HG03521 (cell line): ENCODE measurements around the gene CST5.
"Not testable (repeated sequence)": the region's sequence is repeated elsewhere in the genome, so short reads cannot be mapped to it uniquely, and the experiment has no call there.

Source experiments
- ATAC-seq: cut with Tn5 transposase; IDR thresholded peaks from one replicate; pipeline ENCODE4 v1.9.1; 2021; ENCODE audit warnings: mild to moderate bottlenecking, moderate library complexity; ENCODE audit not compliant: unreplicated experiment

Gene CST5

DNA sequence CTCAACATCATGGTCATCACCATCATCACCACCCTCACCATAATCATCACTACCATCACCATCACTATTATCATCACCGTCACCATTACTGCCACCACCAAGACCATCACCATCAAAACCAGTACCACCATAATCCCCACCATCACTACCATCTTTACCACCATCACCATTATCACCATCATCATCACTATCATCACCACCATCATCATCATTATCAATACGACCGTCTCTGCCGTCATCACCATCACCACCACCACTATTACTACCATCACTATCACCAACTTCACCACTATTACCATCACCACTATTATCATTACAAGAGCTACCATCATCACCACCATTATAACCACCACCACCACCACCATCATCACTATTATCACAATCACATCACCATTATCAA, 11.3 kb upstream of the CST5 start:
- ATAC-seq: not testable (repeated sequence)

DNA sequence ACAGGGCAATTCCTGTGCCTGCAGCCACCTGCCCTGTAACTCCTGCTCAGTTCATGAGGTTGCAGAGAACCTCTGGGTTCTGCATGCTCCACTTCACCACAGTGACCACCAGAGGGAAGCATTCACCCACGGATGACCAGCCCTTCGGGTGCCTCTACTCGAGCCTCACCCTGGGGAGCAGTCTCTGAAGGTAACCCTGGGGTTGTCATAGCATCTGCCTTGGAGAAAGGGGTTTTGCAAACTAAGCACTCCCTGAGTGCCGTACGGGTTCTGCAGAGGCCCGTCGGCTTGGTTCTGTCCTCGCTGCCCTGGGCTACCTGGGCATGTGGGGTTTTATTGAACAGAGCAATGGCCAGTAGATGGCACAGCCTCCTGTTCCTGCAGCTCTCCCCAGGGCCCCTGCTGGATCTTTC, 10.2 kb upstream of the CST5 start:
- no peak for ATAC-seq

DNA sequence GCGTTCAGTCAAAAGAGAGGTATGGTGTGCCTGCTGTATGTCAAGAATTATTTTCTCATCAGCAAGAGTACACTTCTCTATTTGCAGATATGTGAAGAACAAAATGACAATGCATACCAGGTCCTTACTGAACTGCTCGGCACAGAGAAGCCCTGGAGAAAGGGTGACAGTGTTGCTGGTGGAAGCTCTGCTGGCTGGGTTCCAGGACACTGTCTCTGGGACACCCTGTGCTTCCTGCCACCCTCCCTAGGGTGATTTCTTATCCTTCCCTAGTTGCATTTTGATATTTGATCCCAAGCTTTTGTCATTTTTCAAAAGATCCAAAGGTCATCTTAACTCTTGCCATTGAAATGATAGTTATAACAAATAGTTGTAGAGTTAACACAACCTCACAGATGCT, 8.3 kb upstream of the CST5 start:
- no peak for ATAC-seq

DNA sequence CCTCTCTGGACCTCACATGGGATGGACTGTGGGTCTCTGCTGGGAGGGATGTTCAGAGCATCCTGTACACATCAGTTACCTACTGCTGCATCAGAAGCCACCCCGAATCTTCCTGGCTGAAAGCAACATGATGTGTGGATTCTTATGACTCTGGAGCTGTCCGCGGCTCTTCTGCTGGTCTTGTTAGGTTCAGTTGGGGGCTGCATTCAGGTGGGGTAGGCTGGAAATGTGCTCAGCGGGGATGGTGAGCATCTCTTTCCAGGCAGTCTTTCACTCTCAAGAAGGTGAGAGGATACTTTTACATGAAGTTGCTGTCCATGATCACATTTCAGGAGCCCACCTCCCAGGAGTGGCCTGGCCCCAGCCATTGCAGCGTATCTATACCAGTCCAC, 5.2 kb upstream of the CST5 start:
- no peak for ATAC-seq

DNA sequence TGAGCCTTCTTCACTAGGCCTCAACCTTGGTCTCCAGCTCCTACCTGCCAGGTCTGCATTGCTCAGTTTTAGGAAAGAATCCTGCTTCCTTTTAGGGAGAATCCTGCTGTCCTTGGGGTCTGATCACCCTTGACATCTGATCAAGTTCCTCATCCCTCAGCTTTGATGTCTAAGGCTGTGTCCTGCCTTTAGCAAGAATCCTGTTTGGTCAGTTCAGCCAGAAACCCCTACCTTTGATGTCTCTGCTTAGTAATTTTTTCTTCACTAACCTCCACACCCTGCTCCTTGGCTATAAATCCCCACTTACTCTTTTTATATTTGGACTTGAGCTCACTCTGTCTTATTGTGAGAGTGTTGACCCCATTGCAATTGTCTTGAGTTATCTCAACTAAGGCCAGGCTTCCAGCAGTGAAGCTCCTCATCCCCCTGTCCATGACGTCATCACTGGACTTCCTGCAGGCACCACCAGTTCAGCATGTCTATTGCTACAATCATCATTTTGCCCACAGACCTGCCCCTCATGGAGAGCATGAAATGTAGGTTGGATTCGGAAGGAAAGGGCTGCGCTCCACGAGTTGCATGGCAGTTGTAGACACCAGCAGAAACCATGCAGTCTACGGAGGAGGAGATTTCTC, 4.7 kb upstream of the CST5 start:
- no peak for ATAC-seq

DNA sequence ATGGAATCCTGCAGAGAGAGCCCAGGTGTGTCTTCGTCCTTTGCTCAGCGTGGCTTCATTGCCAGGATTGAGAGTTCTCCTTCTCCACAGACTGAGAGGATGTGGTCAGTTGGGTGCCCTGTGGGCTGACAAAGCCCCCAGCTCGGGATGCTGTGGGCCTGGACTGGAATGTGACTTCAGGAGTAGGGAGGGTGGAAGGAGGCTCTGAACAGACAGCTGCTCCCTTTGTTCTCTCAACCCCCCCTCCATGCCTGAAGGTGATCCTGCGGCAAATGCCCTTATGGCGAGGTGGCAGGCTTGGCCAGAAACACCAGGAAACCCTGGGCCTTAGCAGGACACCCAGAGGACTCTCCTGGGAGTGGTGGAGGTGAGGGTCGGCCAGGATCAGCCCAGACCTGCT, 1.8 kb upstream of the CST5 start:
- ATAC-seq: no peak

DNA sequence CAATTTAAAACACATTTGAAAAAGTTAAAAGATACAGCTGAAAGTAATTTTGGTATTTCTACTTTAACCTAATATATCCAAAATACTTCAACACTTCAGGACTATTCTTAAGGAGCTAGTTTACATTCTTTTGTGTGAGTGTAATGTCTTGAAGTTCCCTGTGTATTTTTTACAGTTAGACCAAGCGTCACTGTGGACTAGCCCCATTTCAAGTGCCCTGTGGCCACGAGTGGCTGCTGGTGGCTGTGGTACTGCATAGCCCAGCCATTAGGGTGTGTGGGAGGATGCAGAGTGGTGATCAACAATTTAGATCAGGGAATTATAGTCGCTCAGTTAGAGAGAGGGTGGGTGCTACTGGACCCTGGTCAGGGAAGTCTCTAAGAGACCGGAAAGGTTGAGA, 869 bp upstream of the CST5 start:
- ATAC-seq: no peak

DNA sequence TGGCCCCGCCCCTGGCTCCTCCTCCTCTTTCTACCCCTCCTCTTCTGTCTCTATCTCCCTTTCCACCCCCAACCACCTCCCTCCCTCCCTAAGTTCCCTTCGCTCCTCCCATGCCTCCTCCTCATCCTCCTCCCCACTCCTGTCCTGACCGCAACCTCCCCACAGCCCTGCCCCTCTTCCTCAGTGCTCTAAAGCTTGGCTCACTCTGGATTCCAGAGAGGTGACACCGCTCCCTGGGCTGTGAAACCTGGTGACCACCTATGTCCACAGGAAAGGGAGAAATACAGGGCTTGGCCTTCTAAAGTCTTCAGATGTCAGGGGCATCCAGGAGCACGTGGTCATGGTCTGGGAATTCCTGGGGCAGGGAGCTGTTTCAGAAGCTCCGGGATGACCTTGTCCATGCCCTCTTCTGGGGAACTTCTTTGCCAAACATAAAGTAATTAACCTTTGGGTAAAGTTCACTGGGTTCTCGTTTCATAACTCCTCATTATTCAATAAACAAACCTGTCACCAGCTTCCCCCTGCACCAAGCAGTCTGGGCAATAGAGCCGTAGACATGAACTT, 345 bp upstream of the CST5 start:
- ATAC-seq: no peak

DNA sequence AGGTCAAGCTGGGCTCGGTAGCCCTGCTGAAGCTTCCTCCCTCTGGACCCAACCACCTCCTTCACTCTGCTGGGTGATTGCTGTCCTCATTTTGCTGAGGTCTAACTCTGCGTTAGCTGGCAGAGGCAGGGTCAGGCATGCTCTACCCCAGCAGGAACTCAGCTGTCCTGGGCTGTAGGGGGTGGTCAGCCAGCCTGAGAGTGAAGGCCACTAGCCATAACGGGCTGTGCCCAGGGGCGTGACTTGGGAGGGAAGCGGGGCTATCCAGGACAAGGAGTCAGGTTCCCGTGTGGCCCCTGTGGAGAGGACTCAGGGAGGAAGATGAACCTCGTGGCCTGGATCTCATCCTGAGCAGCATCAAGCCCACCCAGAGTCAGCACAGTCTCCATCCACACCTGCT, 761 bp downstream of the CST5 start:
- no peak for ATAC-seq

DNA sequence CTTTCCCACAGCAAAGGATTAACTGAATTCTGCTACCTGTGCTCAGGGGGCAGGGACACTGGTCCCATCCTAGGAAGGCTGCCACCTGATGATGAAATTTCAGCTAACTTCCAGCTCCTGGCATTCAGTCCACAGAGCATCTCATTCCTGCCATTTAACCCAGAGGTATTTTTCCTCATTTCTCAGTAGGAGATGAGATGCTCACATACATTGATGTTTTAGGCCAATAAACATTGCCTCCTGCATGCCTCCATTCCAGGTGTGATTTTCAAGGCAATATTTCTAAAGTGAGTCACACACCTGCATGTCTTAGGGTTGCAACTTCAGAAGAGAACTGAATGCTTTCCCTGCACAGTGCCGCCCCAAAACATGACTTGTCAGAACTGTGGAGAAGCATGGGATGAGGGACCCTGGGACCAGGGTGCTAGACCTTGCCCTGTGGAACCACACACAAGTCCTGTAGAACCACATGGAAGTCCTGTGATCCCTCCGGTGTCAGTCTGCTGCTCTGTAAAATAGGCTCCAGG, 1.5 kb downstream of the CST5 start:
- not testable (repeated sequence) for ATAC-seq

DNA sequence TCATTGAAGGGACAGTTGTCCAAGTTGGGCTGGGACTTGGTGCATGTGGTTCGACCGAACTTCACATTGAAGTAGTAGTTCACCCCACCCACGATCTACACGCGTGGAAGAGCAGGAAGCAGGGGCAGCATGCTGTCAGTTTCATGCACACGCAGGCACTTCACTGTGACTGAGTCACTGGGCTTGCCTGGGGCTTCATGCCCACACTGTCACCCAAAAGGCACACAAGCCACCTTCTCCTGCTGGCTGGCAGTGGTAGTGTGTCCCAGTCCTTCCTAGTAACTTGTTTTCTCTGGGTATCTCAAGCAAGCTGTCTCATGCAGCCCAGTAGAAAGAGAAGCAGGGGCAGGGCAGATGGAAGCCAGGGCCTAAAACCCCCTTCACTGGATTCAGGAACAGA, 2.0 kb downstream of the CST5 start:
- no peak for ATAC-seq

DNA sequence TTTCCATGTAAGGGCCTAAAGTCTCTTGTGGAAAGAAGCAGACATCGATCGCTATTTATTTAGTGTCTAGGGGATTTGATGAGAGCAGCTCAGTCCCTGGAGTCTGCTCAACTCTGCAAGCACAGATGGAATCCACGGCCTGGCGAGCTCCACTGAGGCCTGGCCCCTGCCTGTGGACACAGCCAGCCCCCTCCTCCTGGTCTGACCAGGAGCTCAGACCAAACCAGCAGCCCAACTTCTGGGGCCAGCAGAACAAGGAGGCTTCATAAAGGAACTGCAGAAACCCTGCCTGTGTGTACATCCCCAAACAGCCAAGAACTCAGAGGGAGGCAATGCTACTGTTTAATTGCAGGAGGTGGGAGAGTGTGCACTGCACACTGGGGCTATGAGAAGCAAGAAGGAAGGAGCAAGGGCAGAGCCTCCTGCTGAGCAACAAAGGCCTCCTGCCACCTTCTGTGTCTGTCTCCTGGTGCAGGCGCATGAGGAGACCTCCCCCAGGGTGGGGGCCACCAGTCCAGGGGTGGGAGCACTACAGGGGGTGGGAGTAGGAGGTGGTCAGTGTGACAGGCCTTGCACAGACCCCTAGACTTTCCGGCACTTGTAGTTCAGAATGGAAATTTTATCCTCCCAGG, 3.8 kb downstream of the CST5 start:
- no peak for ATAC-seq

DNA sequence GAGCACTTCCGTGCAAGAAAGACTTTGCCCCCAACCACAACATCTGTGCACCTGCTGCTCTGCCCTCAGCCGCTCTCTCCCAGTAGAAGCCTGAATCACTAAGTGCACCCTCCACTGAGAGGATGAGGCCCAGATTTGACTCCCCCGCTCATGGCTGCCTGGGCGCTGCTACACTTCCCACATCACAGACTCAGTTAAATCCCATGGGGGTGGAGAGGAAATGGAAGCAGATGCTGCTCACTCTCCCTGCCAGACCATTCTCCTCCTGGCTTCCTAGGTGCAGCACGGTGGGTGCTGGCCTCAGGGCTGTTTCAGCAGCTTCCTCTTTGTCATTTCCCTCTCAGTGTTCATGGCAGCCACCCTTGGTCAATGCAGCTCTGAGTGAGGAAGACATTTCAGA, 4.8 kb downstream of the CST5 start:
- ATAC-seq: no peak

DNA sequence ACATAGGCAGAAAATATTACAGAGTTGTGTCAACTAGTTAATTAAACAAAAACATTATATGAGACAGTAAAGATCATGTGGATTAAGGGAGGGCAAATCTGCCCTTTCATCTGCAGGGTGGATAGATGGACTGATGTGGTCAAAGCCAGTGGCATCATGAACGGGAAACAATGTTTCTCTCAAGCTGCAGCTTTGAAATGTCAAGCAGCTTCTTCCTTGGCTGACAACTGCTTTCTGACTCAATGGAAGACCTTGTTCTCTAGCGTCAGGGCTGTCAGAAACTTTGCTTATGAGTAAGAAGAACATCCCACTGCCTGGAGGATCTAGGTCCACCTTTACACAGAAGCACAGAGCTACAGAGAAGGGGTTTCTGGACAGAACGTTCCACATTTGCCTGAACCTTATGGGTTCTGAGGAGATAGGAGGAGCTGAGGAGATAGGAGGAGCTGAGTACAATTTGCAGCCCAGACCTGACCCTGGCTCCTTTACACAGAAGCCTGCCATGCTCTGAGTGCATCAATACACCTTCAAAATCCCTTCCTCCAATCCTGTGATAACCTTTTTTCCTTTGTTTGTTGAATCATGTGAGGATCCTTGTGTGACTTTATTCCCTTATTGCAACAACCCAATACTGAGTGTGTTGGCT, 6.1 kb downstream of the CST5 start:
- no peak for ATAC-seq

DNA sequence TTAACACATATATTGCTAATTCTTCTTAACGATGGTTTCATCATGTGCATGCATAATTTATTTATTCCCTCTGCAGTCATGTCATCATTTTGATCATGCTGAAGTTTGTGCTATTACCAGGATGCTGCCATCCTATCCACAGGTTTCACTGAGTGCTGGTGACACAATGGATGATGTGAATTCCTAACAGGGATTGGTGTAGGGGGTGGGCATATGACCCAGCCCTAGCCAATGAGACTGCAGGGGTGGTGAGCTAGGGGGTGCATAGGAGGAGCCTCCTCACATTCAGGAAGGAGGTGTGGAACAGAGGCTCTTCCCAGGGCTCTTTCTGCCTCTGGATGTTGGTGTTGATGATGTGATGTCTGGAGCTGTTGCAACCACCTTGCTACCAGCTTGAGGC, 7.5 kb downstream of the CST5 start:
- ATAC-seq: no peak

DNA sequence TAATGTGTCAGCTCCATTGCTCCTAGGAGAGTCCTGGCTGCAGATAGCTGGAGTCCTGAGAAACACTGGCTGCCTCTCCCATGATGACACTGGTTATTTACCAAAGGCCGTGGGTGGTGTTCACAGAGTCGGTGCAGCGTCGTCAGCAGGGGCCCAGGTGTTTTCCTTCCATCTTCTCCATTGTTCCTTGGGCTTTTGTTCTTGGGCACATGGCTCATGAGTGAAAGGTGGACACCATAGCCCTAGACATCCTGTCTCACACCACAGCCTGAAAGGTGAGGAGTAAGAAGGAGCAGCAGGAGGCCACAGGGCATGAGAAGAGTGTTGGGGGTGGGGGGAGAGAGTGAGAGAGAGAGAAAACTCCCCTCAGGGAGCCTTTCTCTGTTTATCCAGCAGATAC, 9.1 kb downstream of the CST5 start:
- no peak for ATAC-seq

DNA sequence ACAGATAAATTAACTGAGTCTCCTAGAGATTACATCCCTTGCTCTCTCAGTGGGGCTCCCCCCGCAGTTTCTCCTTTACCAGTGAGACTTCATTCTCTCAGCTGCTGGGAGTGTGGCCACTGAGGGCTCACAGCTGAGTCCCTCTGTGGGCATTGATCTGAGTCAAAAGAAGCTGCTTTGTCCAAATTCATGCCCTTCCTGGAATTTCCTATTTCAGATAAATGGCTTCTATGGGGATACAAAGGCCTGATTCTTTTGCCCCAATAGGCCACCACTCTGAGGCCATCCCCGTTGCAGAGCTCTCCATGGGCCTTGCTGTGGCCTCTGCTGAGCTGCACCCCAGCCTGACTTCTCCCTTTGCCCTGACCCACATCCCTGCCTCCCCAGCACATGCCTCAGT, 10.0 kb downstream of the CST5 start:
- ATAC-seq: no peak

DNA sequence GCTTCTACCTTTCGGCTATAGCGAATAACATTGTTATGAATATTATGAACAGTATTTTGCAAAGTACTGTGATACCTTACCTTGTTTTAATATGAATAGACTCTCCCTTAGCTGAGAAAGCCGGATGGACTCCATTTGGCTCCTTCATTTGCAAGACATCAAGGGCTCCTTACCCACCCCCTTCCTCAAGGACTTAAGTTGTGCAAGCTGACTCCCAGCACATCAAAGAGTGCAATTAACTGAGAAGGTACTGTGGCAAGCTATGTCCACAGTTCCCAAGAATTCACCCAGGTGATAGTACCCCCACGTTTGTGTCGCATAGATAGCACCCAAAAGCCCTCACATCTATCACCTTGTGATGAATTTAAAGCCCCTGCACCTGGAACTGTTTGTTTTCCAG, 11.2 kb downstream of the CST5 start:
- no peak for ATAC-seq

DNA sequence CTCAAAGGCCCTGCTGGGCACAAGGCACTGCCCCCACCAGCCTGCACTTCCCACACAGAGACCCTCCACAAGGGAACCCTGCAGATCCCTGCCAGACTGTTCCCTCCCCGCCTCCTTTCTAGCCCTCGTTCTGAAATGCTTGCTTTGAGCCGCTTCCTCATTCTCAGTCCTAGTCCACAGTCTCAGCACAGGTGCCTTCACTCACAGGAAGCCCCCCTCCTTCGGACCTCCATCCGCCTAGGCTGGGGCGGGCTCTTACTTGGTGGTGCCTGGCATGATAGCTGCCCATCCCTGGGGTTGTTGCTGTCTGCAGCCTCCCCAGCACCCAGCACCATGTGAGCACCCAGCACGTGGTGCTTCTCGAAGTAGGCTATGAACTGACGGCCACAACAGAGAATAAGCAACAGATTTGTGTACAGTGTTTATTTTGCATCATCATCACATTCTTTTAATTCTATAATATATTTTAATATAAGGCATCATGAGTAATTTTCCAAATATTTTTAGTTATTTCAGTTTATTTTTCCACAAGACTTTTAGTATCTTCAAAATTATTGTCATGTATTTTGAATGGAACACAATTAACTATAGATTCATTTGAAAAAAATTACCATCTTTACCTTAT, 12.3 kb downstream of the CST5 start:
- no peak for ATAC-seq

DNA sequence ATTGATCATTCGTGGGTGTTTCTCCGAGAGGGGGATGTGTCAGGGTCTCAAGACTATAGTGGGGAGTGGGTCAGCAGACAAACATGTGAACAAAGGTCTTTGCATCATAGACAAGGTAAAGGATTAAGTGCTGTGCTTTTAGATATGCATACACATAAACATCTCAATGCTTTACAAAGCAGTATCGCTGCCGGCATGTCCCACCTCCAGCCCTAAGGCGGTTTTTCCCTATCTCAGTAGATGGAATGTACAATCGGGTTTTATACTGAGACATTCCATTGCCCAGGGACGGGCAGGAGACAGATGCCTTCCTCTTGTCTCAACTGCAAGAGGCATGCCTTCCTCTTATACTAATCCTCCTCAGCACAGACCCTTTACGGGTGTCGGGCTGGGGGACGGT, 18.8 kb downstream of the CST5 start:
- ATAC-seq: not testable (repeated sequence)

DNA sequence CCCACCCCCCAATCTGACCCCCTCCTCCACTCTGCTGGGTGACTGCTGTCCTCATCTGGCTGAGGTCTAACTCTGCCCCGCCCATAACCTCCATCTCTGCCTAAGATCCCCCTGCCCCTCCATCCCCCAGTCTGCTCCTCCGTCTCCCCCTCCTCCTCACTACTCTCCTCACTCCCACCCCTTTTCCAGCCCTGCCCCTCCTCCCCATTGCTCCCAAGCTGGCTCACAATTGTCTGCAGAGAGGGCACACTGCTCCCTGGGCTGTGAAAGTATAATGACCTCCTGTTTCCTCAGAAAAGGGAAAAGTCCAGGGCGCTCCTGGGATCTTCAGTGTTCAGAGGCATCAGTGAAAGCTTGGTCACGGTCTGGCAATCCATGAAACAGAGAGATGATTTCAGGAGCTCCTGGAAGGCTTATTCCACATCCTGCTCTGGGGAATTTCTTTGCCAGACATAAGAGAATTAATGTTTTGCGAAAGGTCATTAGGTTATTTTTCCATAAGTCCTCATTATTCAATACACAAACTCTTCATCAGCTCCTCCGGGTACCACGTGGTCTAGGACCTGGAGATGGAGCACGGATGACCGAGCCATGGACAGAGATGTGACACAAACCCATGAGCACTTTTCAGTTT, 21.5 kb downstream of the CST5 start:
- no peak for ATAC-seq
